Activated CD4-positive, alpha-beta T cell treated with anti-CD3 and anti-CD28 coated beads, Interleukin-2, Interleukin-4, amounts not matched to agents 100 ng/mL and 50 ng/mL, durations not matched to agents 16 hours and 8 hours (primary cell): Measurements from ENCODE around the gene PPP1R11.
"Not testable (repeated sequence)": the region's sequence is repeated elsewhere in the genome, so short reads cannot be mapped to it uniquely, and the experiment has no call there.

Source experiments
- DNase-seq: peaks from one replicate; pipeline ENCODE4 v3.0.0-alpha.2; 2020; ENCODE audit warnings: low spot score

The PPP1R11 gene

DNA sequence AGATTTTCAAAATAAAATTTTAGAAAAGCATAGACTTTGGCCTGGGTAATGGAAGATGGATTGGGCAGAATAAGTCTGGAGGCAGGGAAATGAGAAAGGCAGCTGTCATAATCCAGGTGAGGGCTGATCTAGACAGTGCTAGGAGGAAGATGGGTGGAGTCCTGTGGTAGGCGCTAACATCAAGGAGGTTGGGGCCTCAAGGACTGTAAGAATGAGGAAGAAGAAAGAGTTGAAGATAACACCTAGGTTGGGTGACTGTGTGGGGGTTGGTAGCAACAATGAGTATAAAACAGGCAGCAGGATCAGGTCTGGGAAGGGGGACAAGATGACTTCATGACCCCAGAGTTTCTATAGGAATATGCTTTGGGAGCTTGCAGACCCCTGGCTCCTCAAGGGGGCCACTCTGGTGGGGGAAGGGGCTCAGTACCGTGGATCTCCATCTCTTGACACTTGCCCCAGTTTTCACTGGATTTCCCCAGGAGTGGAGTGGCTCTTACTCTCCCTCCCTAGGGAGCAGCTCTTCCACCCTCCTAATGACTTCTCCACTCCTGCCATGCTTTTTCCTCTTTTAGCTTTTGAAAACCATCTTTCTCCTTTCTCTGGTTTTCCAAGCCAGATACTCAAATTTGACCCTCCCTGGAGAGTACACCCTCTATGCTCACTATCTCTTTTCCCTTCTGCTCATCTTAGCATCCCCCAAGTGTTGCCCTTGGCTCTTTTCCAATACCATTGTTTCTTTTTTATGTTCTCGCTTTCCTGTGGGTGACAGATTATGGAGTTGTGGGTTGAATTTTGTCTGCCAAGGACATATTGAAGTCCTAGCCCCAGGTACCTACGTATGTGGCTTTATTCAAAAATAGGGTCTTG is 31.1 kb downstream of the PPP1R11 start:
- no peak for DNase-seq

DNA sequence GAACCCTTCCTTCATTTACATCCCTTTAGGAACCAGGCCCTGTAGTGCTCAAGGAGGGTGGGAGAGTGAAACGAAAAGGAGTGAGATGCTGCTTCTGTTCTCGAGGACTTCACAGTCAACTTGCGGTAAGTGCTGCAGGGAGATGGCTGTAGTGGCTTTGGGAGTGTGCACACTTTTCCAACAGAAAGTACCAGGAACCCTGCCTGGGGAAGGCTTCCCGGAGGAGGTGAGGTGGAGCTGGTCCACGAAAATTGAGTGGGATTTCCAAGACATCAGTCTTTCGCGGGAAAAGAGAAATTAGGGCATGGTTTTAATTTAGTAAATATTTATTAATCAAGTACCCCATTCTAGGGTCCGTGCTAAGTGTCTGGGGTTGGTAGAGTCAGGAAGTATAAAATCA is 33.2 kb downstream of the PPP1R11 start:
- DNase-seq, result no peak

- DNase-seq, result no peak
These were observed 33.8 kb downstream of the PPP1R11 start for GRCh38 chr6:30100585-30101443.

- peak; percentile 58 for DNase-seq
These were observed 34.7 kb downstream of the PPP1R11 start for GRCh38 chr6:30101444-30102413.

DNA sequence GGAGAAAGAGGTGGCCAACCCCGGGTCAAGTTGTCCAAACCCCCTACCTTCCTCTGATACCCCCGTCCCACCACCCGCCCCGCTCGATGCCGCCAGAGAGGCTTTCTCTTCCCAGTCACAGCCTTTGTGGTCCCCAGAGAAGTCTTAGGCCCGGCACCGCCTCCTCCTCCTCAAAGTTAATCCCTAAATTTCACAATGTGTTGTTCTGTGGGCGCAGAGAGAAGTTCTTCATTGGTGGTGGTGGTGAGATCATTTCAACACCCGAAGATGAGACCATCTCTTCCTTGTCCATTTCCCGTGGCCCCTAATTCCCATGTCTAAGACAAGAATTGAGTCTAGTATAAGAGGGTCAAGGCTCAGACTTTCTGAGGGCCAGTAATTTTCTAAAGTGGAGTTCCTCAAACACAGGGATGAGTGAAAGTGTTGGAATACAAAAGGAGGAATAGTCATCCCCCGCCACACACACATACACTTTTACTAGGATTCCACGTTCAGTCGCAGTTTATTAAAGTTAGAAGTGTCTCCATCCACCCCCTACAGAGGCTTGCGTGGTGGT is 35.5 kb downstream of the PPP1R11 start:
- no peak for DNase-seq

GRCh38 chr6:30102970-30103871 is 36.2 kb downstream of the PPP1R11 start:
- DNase-seq, result peak; percentile 85

- no peak for DNase-seq
These were observed 36.8 kb downstream of the PPP1R11 start for GRCh38 chr6:30103872-30104179.

DNA sequence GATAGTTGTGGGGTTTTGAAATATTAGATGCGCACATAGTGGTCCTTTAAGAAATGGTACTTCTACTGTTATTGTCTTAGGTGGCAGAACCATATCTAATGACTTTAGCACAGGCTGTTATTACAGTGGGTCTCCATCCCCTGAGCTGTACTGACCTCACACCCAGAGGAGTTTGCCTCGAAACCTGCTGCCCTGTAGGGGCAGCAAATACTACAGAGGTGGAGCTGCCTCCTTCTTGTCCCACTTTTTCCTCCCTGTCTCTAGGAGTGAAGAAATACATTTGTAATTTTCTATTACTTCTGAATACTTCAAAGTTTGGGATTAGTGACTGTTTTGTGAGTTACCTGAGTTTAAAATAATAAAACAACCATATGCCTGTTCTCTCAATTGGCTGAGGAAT is 37.7 kb downstream of the PPP1R11 start:
- no peak for DNase-seq

- no peak for DNase-seq
These were observed 44.4 kb downstream of the PPP1R11 start for GRCh38 chr6:30111266-30111856.

DNA sequence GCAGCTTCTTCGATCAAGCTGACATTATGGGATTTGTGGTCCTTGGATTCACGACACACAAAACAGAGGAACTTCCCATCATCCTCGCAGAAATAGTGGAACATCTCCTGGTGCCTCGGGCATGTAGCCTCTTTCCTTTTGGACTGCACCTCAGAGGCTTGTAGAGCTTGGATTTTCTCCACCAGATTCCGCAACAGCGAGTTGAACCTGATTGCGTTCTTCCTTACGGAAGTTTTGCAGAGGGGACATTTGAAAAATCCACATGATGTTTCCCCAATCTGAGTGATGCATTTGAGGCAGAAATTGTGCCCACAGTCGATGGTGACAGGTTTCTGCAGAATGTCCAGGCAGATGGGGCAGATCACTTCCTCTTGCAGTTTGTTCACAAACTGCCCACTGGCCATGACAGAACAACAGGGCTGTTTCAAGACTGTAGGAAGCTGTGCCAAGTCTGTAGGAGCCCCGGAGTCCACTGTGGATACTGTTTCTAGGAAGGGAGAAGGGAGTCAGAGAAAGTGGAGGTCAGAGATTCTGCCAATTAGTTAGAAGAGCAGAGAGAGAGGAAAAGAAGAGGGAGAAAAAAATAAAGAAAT is 45.5 kb downstream of the PPP1R11 start:
- no peak for DNase-seq

DNA sequence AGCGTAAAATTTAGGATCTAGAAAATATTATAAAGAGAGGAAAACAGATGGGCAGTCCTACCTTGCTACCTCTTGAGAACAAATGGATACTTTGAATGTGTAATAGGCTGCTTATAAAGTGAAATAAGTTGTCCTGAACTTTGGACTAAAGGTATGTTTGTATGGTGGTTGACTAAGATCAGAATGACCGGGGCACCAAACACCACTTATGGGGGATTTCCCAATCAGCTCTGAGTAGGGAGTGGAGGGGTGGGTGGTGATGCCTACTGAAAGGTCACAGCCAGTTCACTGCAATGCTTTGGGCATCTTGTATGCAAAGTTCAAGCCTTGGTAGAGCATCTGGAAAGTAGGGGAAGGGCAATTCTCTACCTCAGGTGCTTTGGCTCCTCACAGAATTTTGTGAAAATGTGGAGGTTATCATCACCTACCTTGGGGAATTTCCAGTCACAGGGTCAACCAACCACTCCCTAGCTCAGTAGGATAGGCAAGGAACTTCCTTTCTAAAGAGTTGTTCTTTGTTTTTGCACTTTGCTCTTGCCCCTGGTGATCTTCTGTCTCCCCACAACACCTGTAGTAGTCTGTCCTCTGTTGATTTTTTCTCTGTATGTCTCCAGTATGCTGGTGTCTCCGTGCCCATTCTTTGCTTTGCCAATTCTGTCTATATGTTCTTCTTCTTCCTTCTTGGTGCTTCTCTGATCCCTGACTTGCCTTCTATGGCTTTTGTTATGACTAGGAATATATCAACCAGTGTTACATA is 46.2 kb downstream of the PPP1R11 start, which contains the start of gene TRIM31:
TSS of gene TRIM31 (minus strand) at position 88 of the 757 bp plus-strand sequence. CDS start 285 bp downstream, outside the sequence.
- no peak for DNase-seq

GRCh38 chr6:30113841-30114240 is 46.8 kb downstream of the PPP1R11 start:
- no peak for DNase-seq

DNA sequence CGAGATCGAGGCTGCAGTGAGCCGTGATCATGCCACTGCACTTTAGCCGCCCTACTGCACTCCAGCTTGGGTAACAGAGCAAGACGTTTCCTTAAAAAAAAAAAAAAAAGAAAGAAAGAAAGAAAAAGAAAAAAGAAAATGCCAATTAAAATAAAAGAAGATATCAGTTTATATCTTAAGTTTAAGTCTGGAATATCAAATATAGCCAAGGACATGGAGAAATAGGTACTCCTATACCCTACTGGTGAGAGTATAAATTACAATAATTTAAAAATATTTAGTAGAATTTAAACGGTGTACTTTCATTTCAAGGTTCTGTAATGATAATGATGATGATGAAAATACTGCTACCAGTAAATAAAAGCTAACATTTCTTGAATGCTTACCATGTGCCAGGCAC is 49.7 kb downstream of the PPP1R11 start:
- DNase-seq, result no peak

- DNase-seq, result not testable (repeated sequence)
These were observed 51.7 kb downstream of the PPP1R11 start for GRCh38 chr6:30118691-30119090.
